ENCODE results near the gene GSE1.

GSE1 gene

GRCh38 chr16:85698935-85699558 is 85.9 kb downstream of the GSE1 start:
- no peak for DNase-seq (ENCODE audit: low spot score)

- no peak for DNase-seq (ENCODE audit: low spot score)
Measured at GRCh38 chr16:85699628-85700027, 86.5 kb downstream of the GSE1 start.

- DNase-seq (ENCODE audit: low spot score) = no peak
Measured at GRCh38 chr16:85704011-85704410, 90.9 kb downstream of the GSE1 start.

GRCh38 chr16:85704900-85705846 is 92.1 kb downstream of the GSE1 start:
- no peak for DNase-seq (ENCODE audit: low spot score)

GRCh38 chr16:85706449-85707034 is 93.4 kb downstream of the GSE1 start:
- DNase-seq (ENCODE audit: low spot score) = no peak

GRCh38 chr16:85707528-85708095 is 94.5 kb downstream of the GSE1 start:
- DNase-seq (ENCODE audit: low spot score) = no peak

GRCh38 chr16:85708338-85708737 is 95.2 kb downstream of the GSE1 start:
- DNase-seq (ENCODE audit: low spot score) = no peak

GRCh38 chr16:85709766-85710585 is 96.9 kb downstream of the GSE1 start:
- DNase-seq (ENCODE audit: low spot score) = no peak

GRCh38 chr16:85710732-85711131 is 97.6 kb downstream of the GSE1 start:
- no peak for DNase-seq (ENCODE audit: low spot score)

GRCh38 chr16:85711982-85712587 is 99.0 kb downstream of the GSE1 start:
- no peak for DNase-seq (ENCODE audit: low spot score)

- no peak for DNase-seq (ENCODE audit: low spot score)
Measured at GRCh38 chr16:85712801-85713200, 99.7 kb downstream of the GSE1 start.

- no peak for DNase-seq (ENCODE audit: low spot score)
Measured at GRCh38 chr16:85715169-85716021, 102.3 kb downstream of the GSE1 start.

- DNase-seq (ENCODE audit: low spot score) = no peak
Measured at GRCh38 chr16:85716022-85716679, 103.0 kb downstream of the GSE1 start.

- peak; percentile 51 for DNase-seq (ENCODE audit: low spot score)
Measured at GRCh38 chr16:85716680-85717038, 103.5 kb downstream of the GSE1 start.

- peak; percentile 54 for DNase-seq (ENCODE audit: low spot score)
Measured at GRCh38 chr16:85717393-85718152, 104.5 kb downstream of the GSE1 start.

- DNase-seq (ENCODE audit: low spot score) = no peak
Measured at GRCh38 chr16:85718153-85718477, 105.0 kb downstream of the GSE1 start.

GRCh38 chr16:85718682-85719081 is 105.6 kb downstream of the GSE1 start:
- no peak for DNase-seq (ENCODE audit: low spot score)

GRCh38 chr16:85719605-85720301 is 106.6 kb downstream of the GSE1 start:
- DNase-seq (ENCODE audit: low spot score) = no peak

- no peak for DNase-seq (ENCODE audit: low spot score)
Measured at GRCh38 chr16:85720302-85720637, 107.1 kb downstream of the GSE1 start.
